ENCODE measurements around the gene RAB13.
"Not testable (repeated sequence)": the region's sequence is repeated elsewhere in the genome, so short reads cannot be mapped to it uniquely, and the experiment has no call there.

Gene RAB13

DNA sequence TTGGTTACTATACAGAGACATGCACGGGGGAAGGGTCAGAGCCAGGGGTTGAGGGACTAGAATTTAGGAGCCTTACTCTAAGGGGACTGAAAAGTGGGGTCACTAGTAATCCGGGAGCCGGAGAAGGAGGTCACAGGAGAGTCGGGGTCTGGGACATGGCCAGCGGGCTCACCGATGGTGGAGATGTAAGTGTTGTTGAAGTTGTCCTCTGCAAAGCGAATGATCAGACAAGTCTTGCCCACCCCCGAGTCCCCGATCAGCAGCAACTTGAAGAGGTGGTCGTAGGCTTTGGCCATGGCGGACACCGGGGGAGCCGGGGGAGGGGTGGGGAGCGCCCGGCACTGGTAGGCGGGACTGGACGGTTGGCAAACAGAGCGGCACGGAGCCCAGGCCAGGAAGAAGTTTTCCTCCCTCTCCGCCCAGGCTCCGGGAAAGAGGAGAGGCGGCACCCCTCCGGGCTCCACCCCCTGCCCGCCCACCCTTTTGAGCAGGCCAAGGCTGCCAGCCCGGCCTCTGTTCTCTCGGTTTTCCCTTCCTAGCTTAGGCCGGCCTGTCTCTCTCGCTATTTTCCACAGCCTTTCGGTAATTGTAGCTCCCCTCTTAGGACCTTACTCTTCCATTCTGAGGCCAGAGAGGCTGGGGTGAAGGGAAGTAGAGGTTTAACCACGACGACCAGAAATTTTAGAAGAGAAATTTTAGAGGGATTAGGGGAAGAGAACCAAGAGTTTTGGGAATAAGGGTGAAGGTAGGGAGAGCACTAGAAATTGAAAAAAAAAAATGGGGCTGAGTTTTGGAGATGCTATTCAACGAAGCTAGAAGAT lies at the start of gene RAB13:
TSS of gene RAB13 (minus strand) at position 399 of the 821 bp plus-strand sequence. CDS start at position 296, 103 bp downstream.
- no peak for DNase-seq

DNA sequence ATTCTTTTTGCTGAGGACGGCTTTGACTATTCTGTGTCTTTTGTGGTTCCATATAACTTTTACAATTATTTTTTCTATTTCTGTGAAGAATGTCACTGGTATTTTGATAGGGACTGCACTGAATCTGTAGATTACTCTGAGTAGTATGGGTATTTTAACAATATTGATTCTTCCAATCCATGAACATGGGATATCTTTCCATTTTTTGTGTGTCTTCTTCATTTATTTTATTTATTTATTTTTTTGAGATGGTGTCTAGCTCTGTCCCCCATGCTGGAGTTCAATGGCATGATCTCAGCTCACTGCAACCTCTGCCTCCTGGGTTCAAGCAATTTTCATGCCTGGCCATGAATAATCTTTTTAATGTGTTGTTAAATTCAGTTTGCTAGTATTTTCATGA lies 47.6 kb upstream of the RAB13 start:
- not testable (repeated sequence) for DNase-seq

DNA sequence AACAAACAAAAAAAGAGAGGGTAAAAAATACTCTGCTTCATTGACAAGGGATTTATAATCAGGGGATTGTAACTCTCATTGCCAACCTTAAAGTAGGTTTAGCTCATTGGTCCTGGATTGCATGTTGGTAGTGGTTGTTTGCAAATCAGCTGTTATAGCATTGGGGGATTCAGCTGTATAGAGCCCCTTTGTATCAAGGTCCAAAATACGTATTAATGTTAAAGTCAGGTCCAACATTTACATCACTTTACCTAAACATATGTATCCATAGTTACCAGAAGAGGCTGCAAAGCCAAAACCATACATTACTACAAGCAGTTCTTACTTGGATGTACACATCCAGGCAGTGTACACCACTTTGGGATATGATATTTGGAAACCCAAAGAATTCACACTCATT lies 33.8 kb upstream of the RAB13 start:
- DNase-seq: no peak

DNA sequence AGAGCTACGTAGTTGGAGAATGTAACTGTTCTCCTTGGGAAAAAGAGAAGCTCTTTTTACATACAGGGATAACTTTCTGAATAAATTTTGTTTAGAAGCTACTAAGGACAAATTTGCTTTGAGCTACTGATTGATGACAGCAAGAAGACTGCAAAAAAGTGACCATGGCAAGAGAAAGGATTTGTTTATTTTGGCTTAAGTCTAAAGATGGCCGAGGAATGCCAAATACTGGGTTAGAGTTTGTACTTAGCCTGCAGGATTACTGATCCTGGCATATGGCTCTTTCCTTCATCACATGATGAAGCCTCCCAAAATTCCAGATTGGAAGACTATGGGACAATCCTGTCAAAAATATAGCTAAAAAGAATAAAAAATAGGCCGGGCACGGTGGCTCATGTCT lies 33.1 kb upstream of the RAB13 start:
- DNase-seq: no peak

DNA sequence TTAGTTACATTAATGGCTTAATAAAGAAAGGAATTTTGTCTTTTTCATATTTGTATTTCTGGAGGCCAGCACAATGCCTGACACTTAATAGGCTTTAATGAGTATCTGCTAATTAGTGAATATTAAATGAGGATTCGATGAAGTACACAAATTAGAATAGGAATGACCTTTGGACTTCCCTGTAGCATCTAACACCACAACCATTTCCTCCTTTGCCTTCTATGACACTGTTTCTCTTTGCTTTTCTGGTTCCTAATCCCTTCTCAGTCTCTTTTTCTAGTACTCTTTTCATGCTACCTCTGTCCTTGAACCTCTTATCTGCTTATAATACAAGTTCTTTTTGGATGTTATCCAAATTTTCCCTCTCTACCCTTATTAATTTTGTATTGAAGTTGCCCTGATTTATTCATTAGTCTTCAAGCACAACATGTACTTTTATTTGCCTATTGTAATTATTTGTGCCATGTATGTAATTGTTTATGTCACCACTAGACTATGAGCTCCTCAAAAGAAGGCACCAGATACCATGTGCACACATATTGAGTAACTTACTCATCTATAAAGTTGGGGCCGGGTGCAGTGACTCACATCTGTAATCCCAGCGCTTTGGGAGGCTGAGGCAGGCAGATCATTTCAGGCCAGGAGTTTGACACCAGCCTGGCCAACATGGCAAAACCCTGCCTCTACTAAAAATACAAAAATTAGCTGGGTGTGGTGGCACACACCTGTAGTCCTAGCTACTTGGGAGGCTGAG lies 28.2 kb upstream of the RAB13 start:
- no peak for DNase-seq

DNA sequence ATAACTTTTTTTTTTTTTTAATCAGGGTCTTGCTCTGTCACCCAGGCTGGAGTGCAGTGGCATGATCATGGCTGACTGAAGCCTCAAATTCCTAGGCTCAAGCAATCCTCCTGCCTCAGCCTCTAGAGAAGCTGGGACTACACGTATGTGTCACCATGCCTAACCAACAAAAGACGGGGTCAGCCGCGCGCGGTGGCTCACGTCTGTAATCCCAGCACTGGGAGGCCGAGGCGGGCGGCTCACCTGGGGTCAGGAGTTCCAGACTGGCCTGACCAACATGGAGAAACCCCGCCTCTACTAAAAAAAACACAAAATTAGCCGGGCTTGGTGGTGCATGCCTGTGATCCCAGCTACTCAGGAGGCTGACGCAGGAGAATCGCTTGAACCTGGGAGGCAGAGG lies 26.4 kb upstream of the RAB13 start:
- DNase-seq: not testable (repeated sequence)

DNA sequence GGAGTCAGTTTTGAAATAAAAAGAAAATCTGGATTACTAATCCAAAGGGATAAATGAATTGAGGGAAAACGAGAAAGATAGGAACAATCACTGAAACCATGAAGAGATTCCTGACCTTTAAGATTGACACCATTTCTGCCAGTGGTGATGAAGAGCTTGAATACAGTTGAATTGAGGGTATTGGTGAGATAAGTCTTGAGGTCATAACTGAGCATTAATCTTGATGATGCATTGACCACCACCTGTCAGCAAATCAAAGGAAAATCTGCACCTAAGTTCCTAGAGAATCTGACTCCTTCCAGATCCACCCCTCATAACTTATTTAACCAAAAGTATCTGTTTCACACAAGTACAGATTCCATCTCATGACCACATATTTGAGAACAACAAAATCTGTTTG lies 26.0 kb upstream of the RAB13 start:
- DNase-seq: no peak

DNA sequence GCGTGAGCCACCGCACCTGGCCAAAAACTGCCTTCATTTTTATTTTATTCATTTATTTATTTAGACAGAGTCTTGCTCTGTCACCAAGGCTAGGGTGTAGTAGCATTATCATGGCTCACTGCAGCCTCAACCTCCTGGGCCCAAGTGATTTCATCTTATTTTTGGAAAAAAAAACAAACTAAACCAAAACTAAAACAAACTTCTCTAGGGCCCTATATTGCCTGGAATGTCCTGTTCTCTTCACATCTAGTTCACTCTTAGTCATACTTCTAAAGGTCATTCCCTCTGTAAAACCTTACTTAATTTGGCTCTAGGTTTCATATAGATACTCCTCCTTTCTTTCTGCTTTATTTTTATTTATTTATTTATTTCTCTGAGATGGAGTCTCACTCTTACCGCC lies 20.0 kb upstream of the RAB13 start:
- no peak for DNase-seq

DNA sequence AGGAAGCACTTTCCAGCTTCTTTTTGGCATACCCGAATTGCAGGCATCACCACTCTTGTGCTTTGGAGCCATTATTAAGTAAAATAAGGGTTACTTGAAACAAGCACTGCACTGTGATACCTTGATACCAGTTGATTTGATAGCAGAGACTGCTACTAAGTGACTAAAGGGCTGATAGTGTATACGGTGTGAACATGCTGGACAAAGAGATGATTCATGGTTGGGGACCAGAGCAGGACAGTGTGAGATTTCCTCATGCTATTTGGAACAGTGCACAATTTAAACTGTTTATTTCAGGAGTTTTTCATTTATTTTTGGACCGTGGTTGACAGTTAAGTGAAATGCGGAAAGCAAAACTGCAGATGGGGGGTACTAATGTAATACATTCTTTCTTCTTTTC lies 14.3 kb upstream of the RAB13 start:
- no peak for DNase-seq

DNA sequence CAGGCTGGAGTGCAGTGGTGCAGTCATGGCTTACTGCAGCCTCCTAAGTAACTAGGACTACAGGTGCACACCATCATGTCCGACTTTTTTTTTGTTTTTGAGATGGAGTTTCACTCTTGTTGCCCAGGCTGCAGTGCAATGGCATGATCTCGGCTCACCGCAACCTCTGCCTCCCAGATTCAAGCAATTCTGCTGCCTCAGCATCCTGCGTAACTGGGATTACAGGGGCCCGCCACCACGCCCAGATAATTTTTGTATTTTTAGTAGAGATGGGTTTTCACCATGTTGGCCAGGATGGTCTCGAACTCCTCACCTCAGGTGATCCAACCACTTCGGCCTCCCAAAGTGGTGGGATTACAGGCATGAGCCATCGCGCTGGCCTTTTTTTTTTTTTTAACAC lies 10.7 kb upstream of the RAB13 start:
- not testable (repeated sequence) for DNase-seq

DNA sequence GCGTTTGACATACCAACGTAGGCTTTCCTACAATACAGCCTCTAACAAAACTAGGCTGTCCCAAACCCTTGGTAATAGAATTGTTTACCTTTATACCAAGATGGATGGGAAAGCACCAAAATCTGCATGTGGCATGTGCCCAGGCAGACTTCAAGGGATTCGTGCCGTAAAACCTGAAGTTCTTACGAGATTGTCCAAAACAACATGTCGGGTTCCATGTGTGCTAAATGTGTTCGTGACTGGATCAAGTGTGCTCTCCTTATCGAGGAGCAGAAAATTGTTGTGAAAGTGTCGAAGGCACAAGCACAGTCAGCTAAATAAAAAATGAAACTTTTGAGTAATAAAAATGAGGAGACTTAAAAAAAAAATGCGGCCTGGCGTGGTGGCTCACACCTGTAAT lies 9.5 kb upstream of the RAB13 start:
- DNase-seq: no peak

DNA sequence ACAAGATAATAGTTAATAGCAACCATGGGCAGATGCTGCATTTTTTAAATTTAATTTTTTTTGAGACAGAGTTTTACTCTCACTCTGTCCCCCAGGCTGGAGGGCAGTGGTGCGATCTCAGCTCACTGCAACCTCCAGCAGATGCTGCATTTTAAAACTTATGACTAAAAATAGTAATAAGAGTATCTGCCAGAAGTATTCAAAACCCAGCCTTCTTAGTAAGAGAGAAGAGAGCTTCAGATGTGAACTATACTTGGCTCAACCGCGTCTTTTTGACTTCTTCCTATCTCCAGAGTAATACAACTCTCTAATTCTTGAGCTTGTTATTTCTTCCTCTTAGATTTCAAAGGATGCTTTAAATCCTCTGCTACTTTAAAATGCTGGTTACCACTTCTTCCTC lies 9.1 kb upstream of the RAB13 start:
- no peak for DNase-seq

DNA sequence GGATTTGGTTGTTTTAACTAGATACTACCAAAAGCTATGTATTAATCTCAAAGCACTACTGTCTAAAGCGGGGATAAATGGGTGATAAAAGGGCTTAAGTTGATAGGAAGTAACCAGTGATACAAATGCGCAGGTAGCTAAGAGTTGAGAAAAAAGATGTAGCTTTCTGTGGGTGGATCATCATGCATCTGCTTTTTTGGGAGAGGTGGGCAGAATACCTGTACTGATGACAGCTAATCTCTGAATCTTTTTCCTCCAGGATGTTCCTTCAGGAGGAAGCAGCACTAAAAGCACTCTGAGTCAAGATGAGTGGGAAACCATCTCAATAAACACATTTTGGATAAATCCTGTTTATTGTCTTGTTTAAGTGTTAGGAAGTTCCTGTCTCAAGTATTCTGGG lies 5.7 kb upstream of the RAB13 start:
- DNase-seq: peak in 1 of 2 donors; percentile 24

DNA sequence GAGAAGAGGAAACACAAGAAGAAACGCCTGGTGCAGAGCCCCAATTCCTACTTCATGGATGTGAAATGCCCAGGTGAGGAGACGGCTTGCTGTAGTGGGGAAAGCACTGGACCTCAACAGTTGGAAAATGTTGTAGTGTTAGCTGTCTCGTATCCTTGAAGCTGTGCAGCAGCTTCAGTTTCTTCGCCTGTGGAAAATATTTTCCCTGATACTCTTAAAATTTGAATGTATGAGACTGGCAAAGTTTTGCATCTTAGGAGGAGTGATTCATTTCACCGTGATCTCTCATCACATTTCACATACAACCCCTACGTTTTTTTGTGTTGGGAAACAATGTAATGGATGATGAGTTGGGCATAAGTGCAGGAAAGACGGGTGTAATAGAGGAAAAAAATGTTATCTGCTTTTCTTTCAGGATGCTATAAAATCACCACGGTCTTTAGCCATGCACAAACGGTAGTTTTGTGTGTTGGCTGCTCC lies 5.1 kb upstream of the RAB13 start:
- DNase-seq: no peak

DNA sequence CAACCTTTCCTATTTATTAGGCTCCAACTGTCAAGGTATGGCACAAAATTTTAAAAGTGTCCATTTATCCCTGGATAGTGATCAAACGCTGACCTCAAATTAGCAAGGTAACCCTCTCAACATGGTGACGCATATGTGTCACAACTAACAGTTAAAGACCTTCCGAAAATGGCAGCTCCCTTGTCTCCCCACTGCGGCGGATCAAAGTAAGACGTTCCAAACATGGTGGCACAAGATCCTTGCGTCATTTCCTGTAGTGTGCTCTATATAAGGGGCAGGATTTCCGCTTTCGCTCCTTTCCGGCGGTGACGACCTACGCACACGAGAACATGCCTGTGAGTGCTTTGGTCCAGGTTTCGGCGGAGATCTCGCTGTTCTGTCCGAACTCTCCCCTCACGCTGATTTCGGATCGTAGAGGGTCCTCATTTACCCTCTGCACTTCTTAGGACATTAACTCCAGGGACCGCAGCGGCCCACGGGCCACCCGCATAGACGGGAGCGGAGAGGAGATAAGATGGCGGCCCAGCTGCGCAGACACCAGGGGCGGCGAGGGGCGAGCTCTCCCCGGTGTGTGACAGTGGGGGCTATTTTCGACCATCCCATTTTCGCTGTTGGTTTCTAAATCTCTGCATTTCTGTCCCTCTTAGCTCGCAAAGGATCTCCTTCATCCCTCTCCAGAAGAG lies 4.5 kb upstream of the RAB13 start, which contains the start of gene RPS27:
TSS of gene RPS27 (plus strand) at position 295 of the 683 bp plus-strand sequence. CDS start at position 330, 35 bp downstream.
- peak; percentile 97 for DNase-seq

DNA sequence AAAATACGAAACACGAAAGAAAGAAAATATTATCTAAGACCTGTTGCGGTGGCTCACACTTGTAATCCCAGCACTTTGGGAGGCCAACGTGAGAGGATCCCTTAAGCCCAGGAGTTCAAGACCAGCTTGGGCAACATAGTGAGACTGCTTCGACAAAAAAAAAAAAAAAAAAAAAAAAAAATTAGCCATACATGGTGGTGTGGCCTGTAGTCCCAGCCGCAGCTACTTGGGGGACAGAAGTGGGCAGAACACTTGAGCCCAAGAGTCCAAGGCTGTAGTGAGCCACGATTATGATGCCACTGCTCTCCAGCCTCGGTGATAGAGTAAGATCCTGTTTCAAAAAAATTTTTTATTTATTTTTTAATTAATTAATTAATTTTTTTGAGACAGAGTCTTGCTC lies 1.5 kb upstream of the RAB13 start:
- no peak for DNase-seq

DNA sequence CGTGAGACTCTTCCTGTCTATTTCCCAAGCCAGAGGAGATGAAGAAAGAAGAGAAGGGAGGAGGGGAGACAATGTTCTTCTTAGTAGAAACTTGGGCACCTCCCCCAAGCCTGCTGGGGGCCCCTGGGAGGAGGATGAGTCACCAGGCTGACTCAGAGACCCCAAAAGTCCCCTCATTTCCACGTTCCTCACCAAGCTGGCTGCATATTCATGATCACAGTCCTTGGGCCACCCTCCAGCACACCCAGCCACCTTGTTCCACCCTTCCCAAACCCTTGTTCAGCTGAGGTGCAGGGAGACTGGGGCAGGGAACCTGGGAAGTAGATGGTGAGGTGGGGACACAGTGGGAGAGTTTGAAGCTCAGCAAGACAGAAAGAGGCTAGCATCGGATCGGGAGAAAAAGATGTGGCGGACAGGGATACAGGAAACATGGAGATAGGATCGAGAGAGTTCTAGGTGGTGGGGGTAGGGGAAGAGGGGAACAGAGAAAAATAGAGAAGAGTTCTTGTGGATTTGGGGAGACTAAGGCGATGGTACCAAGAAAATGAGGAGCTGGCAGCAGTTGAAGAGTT lies 712 bp downstream of the RAB13 start:
- DNase-seq: peak in 1 of 2 donors; percentile 53

DNA sequence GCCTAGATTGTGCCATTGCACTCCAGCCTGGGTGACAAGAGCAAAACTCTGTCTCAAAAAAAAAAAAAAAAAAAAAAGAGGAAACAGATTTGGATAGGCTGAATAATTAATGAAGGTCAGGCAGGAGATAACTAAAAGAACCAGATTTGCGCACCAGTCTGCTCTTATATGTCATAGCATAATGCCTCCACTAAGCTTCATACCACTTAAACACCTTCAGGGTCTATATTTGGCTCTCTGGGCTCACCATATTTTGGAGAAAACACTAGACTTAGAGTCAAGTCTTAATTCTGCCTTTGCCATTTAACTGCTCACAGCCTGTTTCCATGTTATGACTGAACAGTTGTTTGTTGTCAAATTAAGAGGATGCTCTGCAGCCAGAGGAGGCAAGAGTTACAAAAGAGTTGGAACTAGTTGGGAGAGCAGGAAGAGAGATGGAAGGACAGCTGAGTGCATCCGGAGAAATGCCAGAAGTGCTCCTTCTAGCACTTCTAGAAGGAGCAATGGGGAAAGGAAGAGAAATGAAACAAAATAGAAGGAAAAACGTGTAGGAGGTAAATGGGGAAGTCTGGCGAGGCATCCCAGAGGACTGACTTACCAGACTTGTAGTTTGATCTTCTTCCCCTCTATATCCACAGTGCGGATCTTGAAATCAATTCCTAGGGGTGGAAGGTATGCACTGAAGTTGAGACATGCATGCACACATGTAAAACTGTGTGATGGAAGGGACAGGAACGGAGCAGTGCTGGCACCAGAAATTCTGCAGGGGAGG lies 1.8 kb downstream of the RAB13 start:
- DNase-seq: no peak

DNA sequence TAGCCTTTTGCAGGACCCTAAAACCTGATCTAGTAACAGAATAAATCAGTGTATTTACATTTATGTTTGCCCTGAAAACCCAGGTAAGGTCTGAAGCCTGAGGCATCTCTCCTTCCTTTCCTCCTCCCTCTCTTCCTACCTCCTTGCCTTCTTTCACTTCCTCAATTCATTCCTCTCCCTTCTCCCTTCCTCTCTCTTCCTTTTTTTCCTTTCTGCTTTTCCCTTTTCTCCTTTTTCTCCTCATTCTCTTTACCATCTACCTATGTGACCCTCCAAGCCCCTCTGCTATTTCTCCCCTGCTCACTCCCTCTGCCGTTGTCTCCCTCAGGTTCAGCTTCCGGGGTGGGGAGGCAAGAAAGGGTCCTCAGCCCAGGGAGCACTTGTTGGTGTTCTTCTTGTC lies 4.4 kb downstream of the RAB13 start:
- not testable (repeated sequence) for DNase-seq

DNA sequence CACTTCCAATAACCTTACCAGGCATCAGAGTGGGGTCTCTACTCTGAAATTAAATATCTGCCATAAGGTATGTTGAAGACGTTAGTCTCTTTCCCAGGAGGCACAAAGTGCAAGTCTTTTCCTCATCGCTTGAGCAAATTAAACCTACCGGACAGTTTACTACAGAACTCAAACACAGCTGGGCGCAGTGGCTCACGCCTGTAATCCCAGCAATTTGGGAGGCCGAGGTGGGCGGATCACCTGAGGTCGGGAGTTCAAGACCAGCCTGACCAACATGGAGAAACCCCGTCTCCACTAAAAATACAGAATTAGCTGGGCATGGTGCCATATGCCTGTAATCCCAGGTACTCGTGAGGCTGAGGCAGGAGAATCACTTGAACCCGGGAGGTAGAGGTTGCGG lies 7.0 kb downstream of the RAB13 start:
- not testable (repeated sequence) for DNase-seq

DNA sequence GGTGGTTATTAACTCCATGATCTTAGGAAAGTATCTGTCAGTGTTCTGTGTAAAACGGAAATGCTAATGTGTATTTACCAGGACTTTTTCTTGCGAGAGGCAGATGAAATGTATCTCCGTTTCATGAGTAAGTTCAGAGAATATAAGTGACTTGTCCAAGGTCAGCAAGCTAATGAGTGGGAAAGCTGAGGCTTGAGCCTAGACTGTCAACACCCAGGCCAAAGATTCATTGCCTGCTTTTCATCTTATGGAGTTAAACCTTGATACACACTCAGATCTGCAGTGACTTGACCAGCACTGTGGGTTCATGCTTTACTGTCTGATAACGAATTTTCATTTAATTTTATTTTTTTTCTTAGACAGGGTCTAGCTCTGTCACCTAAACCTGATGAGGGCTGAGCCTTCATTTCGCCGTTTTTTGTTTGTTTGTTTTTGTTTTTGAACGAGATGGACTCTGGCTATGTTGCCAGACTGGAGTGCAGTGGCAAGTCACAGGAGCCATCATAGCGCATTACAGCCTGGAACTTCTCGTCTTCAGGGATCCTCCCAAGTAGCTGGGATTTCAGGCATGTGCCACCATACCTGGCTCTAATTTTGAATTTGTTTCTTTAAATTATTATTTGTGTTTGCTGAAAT lies 7.7 kb downstream of the RAB13 start:
- no peak for DNase-seq
